ENCODE measurements around the gene CFAP92.

CFAP92 gene

GRCh38 chr3:128973988-128974564 is 19.8 kb downstream of the CFAP92 start:
- TF ChIP-seq CTCF (IDR thresholded peaks at IDR 0.05; ENCODE audit: insufficient read depth, low read depth, low read length, missing control alignments), result no peak

GRCh38 chr3:128971421-128972100 is 22.3 kb downstream of the CFAP92 start:
- H3K4me3 ChIP-seq (ENCODE audit: low read depth, low read length), result no peak overlapping the region
- no peak for TF ChIP-seq CTCF (IDR thresholded peaks at IDR 0.05; ENCODE audit: insufficient read depth, low read depth, low read length, missing control alignments)
- DNase-seq (ENCODE audit: low read depth), result no peak

More at GRCh38 chr3:128973988-128974564, 19.8 kb downstream of the CFAP92 start:
- no peak for DNase-seq (ENCODE audit: low read depth)
- no peak overlapping the region for H3K4me3 ChIP-seq (ENCODE audit: low read depth, low read length)

GRCh38 chr3:128970740-128971047 is 23.2 kb downstream of the CFAP92 start:
- no peak for DNase-seq (ENCODE audit: low read depth)
- TF ChIP-seq CTCF (IDR thresholded peaks at IDR 0.05; ENCODE audit: insufficient read depth, low read depth, low read length, missing control alignments), result no peak
- H3K4me3 ChIP-seq (ENCODE audit: low read depth, low read length), result no peak overlapping the region

- TF ChIP-seq CTCF (IDR thresholded peaks at IDR 0.05; ENCODE audit: insufficient read depth, low read depth, low read length, missing control alignments), result peak; percentile 84
- no peak overlapping the region for H3K4me3 ChIP-seq (ENCODE audit: low read depth, low read length)
- DNase-seq (ENCODE audit: low read depth), result peak; percentile 62
Observed at GRCh38 chr3:128969993-128970739, 23.7 kb downstream of the CFAP92 start.

GRCh38 chr3:128967748-128968355 is 26.0 kb downstream of the CFAP92 start:
- H3K4me3 ChIP-seq (ENCODE audit: low read depth, low read length), result no peak overlapping the region
- DNase-seq (ENCODE audit: low read depth), result no peak
- no peak for TF ChIP-seq CTCF (IDR thresholded peaks at IDR 0.05; ENCODE audit: insufficient read depth, low read depth, low read length, missing control alignments)

GRCh38 chr3:128965818-128966217 is 28.1 kb downstream of the CFAP92 start:
- no peak for DNase-seq (ENCODE audit: low read depth)
- no peak overlapping the region for H3K4me3 ChIP-seq (ENCODE audit: low read depth, low read length)
- no peak for TF ChIP-seq CTCF (IDR thresholded peaks at IDR 0.05; ENCODE audit: insufficient read depth, low read depth, low read length, missing control alignments)
